GM12892 (cell line): Measurements from ENCODE around the gene LTF.

ENCODE experiments used
- POLR2A ChIP-seq: IDR thresholded peaks from 2 replicates; pipeline ENCODE4 v1.6.1; 2011; ENCODE audit warnings: low read depth, low read length, control low read depth
- POLR2AphosphoS5 ChIP-seq: IDR thresholded peaks from 2 replicates; pipeline ENCODE4 v1.6.1; 2011; ENCODE audit warnings: low read depth, low read length, control low read depth
- TAF1 ChIP-seq: IDR thresholded peaks from 2 replicates; pipeline ENCODE4 v1.6.1; 2011; ENCODE audit warnings: low read depth, mild to moderate bottlenecking, control low read depth, low read length, borderline replicate concordance

- TF ChIP-seq POLR2AphosphoS5 = no peak
- no peak for TF ChIP-seq TAF1
- TF ChIP-seq POLR2A = no peak
Observed at GRCh38 chr3:46492890-46493547, 28.3 kb upstream of the LTF start.
